HG03135 (cell line): ENCODE measurements around the gene RFLNA.

ENCODE experiments used
- ATAC-seq: cut with Tn5 transposase; IDR thresholded peaks from one replicate; pipeline ENCODE4 v1.9.1; 2021; ENCODE audit warnings: mild to moderate bottlenecking, moderate library complexity; ENCODE audit not compliant: unreplicated experiment

Gene RFLNA

DNA sequence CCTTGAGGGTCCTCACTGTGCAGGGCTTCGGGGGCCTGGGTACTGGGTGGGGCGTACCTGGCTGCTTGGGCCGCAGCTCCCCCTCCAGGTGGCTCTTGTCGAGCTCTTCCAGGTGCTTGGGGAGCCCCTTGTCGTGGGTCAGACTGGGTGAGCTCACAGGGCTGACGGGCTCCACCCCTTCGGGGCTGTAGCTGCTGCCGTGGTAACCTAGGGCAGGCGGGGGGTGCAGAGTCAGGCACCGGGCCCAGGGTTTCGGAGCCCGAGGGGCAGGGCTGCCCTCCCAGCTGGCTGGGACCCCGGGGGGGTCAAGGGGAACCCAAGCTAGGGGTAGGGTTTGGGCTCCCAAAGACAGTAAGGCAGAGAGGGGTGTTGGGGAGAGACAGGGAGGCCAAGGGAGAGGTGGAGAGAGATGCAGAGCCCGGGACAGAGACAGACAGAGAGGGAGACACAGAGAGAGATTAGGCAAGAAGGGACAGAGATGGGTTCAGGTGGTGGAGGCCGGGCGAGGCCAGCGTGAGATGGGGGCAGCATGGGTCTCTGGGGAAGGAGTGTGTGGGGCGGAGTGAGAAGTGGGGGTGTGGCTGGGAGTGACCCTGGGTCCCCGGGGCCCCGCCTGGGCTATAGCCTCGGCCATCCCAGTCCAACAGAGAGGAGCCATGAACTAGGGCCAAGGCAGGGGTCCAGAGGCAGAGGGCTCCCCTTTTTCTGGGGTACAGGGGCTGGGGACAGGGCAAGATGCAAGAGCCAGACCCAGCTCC is 40.7 kb downstream of the RFLNA start:
- no peak for ATAC-seq

GRCh38 chr12:124336184-124336437 is 41.2 kb downstream of the RFLNA start:
- no peak for ATAC-seq

DNA sequence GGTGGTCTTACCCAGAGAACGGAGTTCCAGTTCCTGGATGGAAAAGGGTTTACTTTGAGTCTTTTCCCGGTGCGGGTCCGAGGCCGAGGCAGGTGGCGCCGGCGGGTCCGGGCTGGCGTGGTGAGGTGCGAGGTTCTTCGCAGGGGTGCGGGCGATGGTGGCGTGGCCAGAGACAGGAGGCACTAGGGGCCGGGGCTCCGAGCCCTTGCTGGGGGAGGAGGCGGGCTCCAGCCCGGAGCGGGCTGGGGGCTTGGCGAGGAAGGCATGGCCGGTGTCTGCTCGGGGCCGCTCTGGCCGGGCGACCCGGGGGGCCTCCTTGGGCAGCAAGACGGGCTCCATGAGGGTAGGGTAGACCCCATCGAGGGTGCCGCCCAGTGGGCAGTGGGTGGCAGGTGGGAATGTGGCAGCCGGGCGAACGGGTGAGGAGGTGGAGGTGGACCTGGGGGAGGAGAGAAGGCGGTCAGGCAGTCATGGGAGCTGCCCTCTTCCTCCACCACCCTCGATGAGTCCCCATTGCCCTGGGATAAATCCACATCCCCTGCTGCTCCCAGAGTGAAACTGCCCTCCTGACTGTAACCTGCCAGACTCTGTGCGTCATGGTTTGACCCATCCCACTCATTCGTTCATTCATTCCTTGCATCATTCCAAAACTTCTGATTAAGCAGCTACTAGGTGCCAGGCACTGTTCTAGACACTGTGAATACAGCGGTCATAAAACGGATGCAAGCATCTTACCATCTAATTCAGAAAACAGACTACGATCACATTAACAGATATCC is 42.0 kb downstream of the RFLNA start:
- ATAC-seq, result no peak

- no peak for ATAC-seq
Measured at GRCh38 chr12:124337622-124338021, 42.7 kb downstream of the RFLNA start.

DNA sequence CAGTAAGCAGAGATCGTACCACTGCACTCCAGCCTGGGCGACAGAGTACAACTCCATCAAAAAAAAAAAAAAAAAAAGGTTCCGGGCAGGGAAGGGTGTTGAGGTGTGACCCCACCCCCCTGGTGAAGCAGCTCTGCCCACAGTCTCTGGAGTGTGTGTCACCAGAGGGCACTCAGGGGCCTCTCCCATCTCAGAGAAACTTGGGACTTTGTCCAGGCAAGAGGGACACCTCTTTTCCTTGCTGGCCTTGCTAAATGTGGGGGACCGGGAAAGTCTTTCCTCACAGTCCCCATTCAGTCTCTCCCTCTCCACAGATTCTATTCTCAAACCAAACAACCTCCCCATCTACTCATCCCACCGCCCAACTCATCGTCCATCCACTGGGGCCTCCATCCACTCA is 43.6 kb downstream of the RFLNA start:
- ATAC-seq, result no peak

GRCh38 chr12:124338876-124339603 is 44.1 kb downstream of the RFLNA start:
- ATAC-seq, result no peak

GRCh38 chr12:124340080-124340900 is 45.4 kb downstream of the RFLNA start:
- ATAC-seq, result no peak

DNA sequence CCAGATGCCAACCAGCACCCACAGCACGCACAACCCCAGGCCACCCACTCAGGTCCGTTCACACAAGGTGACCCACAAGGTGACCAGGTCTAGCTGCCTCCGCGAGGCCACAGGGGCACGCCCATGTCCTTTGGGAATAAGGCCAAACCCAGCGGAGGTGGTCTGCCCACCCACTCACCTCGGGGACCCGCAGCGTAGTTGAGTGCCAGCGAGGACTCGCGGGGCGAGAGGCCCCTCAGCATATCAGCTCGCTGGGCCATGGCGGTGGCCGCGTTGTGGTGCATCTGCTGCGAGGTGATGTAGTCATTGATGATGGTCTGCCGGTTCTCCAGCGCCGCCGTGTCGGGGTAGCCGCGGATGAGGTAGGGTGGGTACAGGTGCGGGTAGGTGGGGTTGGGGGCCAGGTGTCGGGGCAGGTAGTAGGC is 46.8 kb downstream of the RFLNA start:
- ATAC-seq, result no peak

DNA sequence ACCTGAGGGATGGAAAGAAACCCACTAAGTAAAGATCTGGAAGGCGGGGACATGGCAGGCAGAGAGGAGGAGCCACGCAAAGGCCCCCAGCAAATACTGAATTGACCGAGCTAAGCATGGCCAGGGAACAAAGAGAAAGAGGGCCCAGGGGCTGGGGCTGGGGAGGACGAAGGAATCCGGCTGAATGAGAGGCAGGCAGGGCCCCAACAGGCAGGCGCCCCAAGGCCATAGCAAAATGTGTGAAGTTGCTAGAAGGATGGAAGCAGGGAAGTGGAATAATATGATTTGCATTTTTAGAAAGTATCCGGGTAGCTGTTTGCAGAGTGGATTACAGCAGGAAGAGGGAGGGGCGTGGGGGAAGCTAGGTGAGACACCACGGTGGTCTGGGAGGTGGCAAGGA is 49.1 kb downstream of the RFLNA start:
- ATAC-seq, result no peak

GRCh38 chr12:124344526-124344925 is 49.6 kb downstream of the RFLNA start:
- ATAC-seq, result no peak

GRCh38 chr12:124345795-124346194 is 50.9 kb downstream of the RFLNA start:
- no peak for ATAC-seq

- no peak for ATAC-seq
Measured at GRCh38 chr12:124346425-124347168, 51.7 kb downstream of the RFLNA start.

- ATAC-seq, result no peak
Measured at GRCh38 chr12:124347335-124347734, 52.4 kb downstream of the RFLNA start.

- no peak for ATAC-seq
Measured at GRCh38 chr12:124347805-124348658, 53.1 kb downstream of the RFLNA start.

DNA sequence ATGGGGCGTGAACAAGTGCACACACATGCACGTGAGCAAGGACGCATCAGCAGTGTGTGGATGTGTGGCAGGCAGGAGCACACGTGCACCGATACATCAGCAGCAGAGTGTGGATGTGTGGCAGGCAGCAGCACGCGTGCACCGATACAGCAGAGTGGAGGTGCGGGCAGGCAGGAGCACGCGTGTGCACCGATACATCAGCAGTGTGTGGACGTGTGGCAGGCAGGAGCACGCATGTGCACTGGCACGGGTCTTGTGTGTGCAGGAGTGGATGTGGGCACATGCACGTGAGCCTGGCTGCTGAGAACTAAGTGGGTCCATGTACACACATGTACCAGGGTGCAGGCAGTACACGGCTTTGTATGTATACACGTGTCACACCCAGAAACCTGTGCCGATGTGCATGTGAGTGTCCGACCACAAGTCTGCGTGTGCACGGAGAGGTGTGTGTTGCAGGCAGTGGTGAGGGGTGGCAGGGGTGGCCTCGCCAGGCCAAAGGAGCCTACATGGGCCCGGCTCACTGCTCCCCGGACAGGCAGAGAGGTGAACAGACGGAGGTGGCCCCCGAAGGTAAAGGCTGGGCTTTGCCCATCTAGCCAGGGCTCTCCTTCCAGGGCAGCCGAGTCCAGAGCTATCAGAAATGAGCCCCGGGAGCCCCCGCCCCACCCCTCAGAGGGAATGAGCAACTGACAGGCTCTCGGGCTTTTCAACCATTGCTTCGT is 53.9 kb downstream of the RFLNA start:
- no peak for ATAC-seq

GRCh38 chr12:124350491-124350890 is 55.6 kb downstream of the RFLNA start:
- no peak for ATAC-seq

DNA sequence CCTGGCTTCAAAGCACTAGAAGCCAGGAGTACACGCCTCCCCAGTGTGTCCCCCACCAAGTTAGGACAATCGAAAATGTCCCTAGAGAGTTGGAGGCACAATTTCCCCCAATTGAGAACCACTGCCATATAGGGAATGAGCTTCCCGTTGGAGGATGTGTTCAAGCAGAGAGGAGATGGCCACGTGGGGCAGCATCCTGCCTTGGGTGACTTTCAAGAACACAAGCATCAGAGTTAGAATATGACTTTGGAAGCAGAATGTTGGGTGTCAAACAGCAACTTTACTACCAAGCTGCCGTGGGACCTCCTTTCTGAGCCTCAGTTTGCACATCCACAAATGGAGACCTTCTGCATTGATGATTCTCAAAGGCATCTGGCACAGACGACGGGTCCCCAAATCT is 56.5 kb downstream of the RFLNA start:
- no peak for ATAC-seq

- ATAC-seq, result no peak
Measured at GRCh38 chr12:124352257-124352656, 57.4 kb downstream of the RFLNA start.

DNA sequence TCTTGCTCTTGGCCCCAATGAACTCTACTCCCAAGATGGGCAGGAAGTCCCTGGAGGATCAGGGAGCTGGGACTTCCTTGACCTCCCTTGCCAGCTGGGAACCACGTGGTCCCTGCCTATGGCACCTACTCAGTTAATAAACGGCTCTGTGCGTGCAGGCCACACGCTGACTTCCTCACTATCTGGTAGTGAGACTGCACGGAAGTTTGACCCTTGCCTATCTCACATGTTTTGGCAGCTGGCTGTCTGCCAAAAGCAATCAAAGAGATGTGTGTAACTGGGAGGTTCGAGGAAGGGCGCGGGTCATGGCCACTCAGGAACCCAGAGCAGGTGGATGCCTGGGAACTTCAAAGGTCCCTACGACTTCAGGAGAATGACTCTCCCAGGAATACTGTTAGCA is 57.9 kb downstream of the RFLNA start:
- ATAC-seq, result no peak
